NCI-H2171 (cell line): Measurements from ENCODE around the gene KRT37.

Experiments used
- DNase-seq: peaks from one replicate; lab custom pipeline; 2025; lab: John Stamatoyannopoulos, UW

The KRT37 gene

DNA sequence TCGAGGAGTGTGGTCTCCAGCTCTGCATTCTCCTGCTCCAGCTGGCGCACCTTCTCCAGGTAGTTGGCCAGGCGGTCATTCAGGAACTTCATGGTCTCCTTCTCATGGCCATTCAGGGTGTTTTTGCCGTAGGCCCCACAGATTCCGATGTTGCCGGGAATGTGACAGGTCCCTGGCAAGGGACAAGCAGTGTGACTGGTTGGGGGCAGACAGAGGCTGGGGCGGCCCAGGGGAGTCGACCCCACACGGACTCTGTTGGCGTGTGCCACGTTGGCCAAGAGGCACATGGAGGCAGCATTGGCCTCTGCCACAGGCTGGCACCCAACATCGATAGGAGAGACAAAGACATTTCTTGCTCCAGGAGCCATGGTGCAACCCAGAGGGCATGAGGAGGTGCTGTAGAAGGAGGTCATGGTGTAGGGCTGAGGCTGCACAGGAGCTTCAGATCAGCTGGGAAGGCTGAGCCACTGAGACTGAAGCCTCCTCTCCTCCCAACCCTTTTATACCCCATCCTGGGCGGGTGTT, at the start of gene KRT37:
TSS of gene KRT37 (minus strand) at position 475 of the 525 bp plus-strand sequence. CDS start at position 413, 62 bp downstream.
- no peak for DNase-seq

DNA sequence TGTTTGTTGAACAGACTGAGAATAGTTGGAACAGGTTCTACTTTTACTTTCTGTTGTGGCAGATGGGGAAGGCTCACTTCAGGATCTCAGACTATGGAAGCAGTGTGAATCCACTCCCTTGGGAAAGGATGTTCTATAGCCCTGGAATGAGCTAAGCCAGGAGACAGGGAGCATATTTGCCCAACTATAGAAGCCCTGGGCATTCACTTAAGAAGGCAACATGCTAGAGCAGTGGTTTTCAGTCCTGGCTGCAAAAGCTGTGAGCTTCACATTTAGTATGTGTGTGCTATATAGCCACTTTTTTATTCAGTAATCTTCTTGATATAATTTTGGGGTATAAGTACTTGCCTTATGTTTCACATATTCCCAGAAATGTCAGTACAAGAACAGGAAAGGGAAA, 44.0 kb upstream of the KRT37 start:
- DNase-seq, result no peak

DNA sequence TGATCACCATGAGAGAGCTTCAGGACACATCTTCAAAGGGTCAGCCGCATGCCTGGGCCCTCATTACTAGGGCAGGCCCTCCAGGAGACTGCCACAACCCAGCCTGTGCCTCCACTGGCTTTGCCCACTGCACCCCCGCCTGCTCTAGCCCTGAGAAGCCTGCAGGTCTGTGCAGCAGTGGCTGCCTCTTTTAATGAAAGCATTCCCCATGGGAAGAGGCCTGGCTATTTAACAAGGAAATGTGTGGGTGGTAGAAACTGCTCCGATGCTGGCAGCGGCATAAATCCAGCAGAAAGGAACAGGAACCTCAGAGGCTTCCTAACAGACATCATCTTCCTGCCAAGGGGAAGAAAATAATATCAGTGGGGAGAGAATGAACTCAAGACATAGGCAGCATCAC, 43.2 kb upstream of the KRT37 start:
- DNase-seq, result no peak

DNA sequence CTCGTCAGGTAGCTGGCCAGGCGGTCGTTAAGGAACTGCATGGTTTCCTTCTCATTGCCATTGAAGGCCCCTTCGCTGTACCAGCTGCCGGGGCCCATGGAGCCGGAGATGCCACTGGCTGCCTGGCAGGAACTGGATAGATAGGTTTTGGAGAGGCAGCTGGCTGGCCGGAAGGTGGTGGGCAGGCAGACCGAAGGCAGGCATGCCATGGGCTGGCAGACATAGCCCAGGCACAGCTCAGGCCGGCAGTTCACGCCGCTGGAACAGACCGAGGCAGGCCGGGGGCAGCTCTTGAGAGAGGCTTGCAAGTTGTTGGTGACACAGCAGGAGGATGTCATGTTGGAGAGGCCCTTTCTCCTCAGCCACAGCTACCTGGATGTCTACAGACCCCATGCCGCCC, 42.6 kb upstream of the KRT37 start, which contains the start of gene KRT32:
TSS of gene KRT32 (minus strand) at position 399 of the 400 bp plus-strand sequence. CDS start at position 338, 61 bp downstream.
- DNase-seq, result no peak

DNA sequence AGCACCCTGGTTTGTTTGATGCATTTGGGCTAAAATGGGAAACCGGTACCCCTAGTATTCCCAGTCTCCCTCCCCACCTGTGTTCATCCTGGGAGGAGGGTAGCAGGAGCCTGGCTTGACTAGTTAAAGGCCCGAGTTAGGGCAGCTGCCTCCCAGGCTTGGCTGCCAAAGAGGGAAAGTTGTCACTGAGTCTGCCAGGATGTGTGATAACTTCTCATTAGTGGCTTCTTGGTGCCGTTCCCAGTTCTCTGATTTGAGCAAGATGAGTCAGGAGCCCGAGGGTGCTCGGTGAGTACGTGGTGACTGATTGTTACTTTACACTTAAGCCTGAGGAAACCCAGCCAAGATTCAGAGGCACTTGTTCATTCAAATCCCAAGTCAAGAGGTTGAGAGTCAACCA, 40.3 kb upstream of the KRT37 start:
- no peak for DNase-seq

DNA sequence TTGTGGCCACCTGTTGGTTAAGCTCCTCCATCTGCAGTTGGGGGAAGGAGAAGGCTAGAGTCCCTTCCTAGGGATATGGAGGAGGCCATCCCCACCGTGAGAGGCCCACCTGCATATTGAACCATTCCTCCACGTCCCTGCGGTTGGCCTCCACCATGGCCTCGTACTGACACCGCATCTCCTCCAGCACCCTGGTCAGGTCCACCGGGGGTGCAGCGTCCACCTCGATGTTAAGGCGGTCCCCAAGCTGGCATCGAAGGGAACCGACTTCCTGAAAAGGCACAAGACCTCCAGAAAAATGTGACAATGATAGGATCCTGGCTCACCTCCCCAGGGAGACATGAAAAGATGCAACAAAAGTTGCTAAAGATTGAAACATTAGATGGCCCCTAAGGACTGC, 39.8 kb upstream of the KRT37 start:
- DNase-seq, result no peak

DNA sequence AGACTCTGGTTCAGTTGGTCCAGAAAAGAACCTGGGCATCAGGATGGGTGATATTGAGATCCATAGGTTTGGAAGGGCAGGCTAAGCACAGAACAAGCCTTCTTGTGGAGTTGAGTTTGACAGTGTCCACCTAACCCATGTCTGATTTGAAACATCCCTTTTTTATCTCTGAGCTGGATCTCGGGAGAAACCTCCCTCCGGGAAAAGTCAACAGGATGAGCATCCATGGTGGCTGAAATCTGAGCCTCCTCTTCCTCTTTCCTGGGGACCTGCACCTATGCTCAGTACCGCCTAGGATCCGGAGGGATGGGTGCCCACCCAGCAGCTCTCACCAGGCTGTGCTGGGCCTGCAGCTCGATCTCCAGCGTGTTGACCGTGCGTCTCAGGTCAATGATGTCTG, 39.4 kb upstream of the KRT37 start:
- no peak for DNase-seq

DNA sequence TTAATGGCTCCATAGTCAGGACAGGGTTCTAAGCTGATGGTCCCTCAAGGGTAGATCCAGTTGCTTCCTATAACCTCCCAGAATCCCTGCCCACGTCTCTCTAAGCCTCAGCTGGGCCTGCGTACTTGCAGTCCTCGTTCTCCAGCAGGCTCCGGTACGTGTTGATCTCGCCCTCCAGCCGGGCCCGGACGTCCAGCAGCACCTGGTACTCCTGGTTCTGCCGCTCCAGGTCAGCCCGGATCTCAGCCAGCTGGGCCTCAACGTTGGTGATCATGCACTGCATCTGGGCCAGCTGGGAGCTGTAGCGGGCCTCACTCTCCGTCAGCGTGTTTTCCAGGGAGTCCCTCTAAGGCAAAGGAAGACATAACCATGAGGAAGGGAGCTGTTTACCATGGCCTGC, 38.3 kb upstream of the KRT37 start:
- no peak for DNase-seq

DNA sequence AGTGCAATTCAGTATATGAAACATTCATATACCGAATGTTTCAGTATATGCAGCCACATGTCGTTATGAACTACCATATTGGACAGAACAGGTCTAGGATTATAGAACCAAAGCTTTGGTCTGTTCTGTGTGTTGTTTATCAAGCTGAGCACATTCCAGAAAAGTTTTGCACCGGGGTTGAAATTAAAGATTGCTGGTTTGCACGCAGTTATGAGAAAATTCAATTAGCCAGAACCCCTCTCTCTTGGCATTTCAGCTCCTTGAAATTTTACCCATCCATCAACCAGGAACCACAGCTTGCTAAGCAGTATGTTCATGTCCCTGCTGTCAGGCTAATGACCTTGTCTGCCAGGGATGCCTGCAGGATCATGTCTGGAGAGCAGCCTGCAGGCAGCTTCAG, 33.3 kb upstream of the KRT37 start:
- DNase-seq, result no peak

DNA sequence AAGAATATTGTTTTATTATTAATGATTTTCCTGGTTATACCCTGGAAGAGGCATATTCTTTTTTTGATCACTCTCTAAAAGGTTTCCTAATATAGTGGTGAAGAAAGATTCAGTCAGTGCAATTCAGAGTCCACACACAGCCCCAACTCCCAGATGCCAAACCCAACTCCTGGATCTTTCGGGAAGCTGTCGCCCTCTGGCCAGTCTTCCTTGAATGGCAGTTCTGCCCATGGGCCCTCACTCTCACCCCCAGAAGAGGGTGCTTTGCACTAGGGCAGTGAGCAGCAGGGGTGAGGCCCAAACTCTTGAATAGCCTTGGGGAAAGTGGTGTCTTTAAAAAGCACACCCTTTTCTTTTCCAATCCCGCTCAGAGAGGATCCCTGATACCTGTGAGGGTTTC, 31.8 kb upstream of the KRT37 start:
- no peak for DNase-seq

DNA sequence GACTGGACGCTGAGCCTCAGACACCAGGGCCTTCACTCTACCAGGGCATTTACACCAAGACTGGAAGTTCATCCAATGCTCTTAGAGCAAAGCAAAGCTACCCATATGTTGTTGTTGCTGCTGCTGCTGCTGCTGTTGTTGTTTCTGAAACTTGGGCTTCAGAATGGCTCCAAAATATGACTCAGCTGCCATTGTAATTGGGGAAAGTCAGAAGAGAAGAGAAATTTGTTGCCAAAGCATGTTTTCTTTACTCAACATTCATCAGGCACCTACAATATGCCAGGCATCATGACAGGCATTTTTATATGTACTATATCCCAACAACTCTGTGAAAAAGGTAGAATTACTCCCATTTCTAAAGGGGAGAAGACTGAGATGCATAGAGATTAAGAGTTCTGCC, 30.9 kb upstream of the KRT37 start:
- DNase-seq, result no peak

DNA sequence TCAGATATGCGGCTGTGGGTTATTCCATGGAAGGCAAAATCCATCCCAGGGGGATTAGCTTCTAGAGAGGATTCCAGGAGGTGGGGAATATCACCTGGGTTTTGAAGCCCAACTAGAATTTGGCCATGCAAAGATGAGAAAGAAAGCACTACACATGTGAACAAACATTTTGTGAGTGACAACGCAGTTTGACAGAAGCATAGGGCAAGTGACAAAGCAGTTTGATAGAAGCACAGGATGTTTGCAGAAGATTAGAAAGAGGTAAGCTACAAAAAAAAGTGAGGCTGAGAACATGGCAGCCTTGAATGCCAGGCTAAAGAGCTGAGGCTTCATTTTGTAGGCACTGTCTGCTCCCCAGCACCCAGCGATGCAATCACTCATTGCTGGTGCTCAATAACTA, 28.7 kb upstream of the KRT37 start:
- DNase-seq, result no peak

DNA sequence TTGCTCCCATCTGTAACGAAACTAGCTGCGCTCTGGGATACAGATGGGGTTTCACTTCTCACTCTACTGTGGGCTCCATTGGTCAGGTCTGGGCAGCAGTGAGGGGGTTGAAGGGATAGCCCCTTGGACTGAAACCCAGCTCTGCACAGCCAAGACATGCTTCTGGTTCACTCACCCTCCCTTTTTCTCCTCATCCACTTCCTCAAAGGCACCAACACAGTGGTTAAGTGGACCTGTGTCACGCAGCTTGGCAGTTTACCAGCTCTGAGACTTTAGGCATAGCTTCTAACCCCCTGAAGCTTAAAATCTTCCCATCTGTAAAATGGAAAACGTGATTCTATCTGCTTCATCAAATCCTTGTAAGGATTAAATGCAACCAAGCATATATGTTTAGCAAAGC, 27.9 kb upstream of the KRT37 start:
- no peak for DNase-seq

DNA sequence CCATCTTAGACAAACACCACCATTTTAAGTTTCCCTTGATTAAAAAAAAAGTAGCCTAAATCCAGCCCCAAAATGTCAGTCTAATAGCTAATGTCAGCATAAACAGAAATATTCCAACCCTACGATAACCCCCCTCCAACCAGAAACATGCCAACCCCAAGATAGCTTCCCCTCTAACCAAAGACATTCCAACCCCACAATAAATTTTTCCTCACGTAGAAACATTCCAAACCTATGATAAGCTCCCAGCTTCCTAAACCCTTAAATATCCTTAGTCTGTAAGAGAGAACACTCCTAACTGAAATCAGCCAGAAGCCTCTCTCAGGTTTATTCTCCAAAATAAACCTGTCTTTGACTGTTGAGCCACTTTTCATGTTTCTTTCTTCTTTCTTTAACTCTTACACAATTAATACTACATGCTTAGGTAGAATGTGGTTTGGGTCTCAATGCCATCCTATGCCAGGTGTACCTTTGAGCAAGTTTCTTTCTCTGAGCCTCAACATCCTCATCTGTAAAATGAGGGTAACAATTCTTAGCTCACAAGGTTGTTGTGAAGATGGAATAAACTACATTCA, 26.9 kb upstream of the KRT37 start:
- no peak for DNase-seq

DNA sequence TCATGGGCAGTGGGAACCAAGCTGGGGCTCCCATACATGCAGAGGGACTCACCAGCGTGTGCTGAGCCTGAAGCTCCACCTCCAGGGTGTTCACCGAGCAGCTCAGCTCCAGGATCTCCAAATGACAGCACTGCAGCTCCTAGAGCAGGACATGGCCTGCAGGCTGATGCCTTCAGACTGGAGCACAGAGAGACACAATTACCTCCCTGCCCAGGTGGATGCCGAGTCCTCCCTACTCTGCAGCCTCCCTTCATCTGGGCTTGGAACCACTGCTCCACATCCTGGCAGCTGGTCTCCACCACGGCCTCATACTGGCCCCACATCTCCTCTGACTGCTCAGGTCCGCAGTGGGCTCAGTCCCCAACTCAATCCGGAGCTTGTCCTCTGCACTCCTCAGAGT, 24.6 kb upstream of the KRT37 start:
- DNase-seq, result no peak

DNA sequence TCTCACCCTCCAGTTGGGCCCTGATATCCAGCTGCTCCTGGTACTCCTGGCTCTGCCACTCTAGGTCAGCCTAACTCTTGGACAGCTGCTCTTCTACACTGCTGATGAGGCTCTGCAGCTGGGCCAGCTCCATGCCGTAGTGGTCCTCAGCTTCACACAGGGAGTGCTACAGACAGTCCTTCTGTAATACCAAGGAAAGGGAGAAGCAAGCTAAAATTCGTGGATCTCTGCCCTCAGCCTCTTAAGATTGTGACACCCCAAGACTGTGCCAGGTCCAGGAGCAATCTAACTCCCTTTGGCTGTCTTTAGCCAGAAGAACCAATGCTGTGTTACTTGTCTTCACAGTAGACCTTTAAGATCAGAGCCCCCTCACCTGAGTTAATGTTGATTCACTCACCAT, 24.1 kb upstream of the KRT37 start:
- no peak for DNase-seq

DNA sequence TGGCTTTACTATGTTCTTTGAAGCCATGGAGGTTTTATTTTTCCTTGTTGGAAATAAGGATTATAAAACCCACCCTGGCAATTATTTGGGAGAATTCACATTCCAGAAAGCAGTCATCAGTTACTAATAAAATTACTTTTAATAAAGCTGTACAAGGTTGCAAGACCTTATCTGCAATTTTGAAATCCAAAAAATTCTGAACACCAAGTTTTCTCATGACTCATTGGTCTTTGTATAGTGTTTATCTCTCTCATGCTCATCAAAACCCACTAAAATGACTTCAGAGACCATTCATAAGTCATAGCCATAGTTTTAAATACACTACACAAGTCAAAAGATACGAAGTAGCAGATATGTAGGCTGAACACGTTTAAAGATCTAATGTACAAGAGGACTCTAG, 22.4 kb upstream of the KRT37 start:
- no peak for DNase-seq

DNA sequence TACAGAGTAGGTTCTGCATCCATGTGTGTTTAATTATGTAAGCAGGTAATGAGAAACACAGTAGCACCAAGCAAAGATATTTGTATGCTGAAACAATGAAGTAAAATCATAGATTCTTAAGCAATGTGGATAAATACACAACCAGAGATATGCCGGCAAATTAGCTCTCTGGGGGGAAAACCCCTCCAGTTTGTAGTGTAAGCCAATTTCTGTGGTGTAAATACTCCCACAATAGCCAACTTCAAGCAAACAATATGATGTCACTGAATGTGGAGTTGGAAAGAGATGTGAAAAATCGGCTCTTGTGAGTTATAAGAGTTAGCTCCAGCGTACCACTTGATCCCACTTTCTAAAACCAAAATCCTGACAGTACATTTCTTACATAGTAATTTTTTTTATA, 20.3 kb upstream of the KRT37 start:
- no peak for DNase-seq

DNA sequence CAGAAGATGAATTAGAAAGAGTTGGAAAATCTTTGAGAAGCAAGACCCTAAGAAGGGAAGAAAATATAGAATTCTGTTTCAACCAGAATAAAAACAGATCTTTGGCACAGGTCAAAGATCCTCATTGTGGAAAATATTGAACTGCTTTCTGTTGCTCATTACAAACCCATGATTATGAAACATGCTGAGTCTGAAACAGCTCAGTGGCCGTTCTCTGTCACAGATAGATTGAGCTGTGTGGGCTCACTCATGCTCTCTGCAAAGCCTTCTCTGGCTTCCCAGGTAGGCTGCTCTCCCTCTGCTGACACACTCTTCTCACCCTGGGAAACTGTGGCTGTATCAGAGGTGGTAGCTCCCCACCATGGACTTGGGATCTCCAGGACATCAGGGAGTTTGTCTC, 19.8 kb upstream of the KRT37 start:
- DNase-seq, result no peak

DNA sequence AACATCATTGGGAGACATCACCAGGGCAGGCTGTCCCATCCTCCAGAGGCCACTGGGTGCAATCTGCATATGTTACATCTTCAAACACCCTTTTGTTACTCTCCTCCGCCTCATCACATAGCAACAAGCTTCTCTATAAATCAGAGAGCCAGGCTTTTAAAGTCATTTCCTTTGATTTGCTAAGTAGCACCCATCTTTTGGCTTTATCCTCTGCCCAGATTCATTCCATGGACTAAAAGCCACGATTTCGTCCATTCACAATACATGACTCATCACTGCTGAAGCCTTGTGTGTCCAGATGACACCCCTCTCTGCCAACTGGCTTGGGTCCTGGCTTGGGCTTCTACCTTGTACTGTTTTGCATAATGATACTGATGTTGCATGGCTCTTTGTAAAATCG, 18.4 kb upstream of the KRT37 start:
- DNase-seq, result no peak

DNA sequence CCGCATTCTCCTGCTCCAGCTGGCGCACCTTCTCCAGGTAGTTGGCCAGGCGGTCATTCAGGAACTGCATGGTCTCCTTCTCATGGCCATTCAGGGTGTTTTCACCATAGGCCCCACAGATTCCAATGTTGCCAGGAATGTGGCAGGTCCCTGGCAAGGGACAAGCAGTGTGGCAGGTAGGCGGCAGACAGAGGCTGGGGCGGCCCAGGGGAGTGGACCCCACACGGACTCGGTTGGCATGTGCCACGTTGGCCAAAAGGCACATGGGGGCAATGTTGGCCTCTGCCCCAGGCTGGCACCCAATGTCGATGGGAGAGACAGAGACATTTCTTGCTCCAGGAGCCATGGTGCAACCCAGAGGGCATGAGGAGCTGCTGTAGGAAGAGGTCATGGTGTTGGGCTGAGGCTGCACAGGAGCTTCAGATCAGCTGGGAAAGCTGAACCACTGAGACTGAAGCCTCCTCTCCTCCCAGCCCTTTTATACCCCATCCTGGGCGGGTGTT, 16.2 kb upstream of the KRT37 start, which contains the start of gene KRT38:
TSS of gene KRT38 (minus strand) at position 453 of the 503 bp plus-strand sequence. CDS start at position 391, 62 bp downstream.
- no peak for DNase-seq

DNA sequence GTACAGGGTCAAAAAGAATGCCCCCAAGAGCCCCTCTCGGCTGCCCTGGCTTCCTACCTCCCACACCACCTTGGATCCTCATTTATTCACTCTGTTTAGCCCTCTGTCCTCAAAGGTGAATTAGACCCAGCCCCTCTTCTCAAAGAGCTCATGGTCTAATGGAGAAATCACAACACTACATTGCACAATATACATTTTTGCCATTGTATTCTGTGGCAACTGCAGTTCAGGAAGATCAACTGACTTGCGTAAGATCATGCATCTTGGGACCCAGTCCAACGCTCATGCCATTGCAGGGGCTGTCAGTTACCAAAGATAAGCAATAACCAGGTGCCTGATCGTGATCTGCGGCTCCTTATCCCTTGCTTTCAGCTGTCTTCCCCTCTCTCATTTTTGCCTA, 15.0 kb upstream of the KRT37 start:
- no peak for DNase-seq

DNA sequence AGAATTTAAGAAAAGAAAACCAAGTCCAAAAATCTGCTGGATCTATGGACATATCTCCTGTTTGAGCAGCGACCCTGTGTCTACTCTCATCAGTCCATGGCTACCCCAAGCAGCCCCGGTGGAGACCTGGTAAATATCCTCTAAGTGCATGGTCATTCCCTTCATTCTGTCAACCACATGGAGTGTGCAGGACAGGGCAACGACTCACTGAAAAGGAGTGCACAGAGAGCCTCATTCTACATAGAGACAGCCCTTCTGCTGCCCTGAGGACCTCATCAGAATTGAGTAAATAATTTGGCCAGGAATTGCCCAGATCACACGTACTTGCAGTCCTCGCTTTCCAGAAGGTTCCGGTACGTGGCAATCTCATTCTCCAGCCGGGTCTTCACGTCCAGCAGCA, 13.4 kb upstream of the KRT37 start:
- DNase-seq, result no peak

DNA sequence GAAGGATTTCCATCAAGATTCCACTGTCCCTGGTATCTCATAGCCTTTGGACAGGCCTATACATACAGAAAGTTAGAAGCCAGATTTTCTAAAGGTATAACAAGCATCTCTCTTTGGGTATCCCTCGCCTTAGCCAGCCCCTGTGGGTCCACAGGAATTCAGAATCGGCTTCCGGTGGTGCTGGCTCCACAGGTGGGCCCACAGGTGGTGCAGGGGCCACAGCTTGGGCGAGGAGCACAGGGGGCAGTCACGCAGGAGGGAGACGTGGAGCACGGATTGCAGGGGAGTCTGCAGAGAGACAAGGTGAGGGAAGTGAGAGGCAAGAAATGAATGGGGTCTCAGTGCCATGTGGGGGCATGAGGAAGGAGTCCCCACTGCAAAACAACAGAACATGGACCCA, 12.9 kb upstream of the KRT37 start:
- DNase-seq, result no peak
